ENCODE results near the gene SYT7.

DNA sequence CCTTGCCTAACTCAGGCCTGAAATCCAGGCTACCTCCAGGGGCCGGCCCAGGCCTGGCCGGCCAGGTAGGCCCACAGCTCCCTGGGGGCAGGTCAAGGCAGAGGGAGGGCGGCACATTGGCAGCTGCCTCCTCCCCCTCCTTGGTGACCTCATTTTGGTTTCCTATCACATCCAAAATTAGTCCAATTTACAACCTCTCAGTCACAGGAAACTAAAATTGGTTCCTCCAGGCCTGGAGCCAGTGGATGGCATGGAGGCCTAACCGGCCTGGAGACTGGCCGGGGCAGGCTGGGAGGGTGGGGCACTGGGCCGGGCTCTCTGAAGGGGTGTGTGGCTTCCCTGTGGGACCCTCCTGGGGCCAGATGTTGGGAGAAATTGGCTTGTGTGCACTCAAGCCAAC is 36.4 kb downstream of the SYT7 start:
- TF ChIP-seq, protein P1, sequence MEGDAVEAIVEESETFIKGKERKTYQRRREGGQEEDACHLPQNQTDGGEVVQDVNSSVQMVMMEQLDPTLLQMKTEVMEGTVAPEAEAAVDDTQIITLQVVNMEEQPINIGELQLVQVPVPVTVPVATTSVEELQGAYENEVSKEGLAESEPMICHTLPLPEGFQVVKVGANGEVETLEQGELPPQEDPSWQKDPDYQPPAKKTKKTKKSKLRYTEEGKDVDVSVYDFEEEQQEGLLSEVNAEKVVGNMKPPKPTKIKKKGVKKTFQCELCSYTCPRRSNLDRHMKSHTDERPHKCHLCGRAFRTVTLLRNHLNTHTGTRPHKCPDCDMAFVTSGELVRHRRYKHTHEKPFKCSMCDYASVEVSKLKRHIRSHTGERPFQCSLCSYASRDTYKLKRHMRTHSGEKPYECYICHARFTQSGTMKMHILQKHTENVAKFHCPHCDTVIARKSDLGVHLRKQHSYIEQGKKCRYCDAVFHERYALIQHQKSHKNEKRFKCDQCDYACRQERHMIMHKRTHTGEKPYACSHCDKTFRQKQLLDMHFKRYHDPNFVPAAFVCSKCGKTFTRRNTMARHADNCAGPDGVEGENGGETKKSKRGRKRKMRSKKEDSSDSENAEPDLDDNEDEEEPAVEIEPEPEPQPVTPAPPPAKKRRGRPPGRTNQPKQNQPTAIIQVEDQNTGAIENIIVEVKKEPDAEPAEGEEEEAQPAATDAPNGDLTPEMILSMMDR (IDR thresholded peaks at IDR 0.05): no peak
- TF ChIP-seq POLR2A (IDR thresholded peaks at IDR 0.05): no peak
